HCT116 (cell line): ENCODE data around the gene LCE1C. TPM values are rescaled to one million over a fixed set of nuclear protein-coding genes. Genes with fewer than 3 reads are reported as not detected.

Experiments
- ATAC-seq: fragments of 200-7000 bp; cut with Tn5 transposase; 2 replicates; pipeline ENCODE4 v1.9.1; 2020; ENCODE audit warnings: mild to moderate bottlenecking, moderate library complexity
- BruUV-seq: library from RNA; stranded (reverse); fragments of 400-500 nt; replicated peaks from 2 replicates; lab custom pipeline; 2021; lab: Mats Ljungman, UMichigan
- CTCF ChIA-PET: fragments of 300-600 bp; sonication (Branson Sonifier 250); formaldehyde crosslinking; loops from one replicate; lab custom pipeline; 2021; ENCODE audit warnings: antibody characterized with exemption; lab: Charles Lee
- POLR2A ChIA-PET: fragments of 300-600, 350-600 bp; sonication (Branson Sonifier 250); formaldehyde crosslinking; loops from one replicate; lab custom pipeline; 2021; ENCODE audit warnings: antibody characterized with exemption; lab: Charles Lee
- RAD21 ChIA-PET, 2 experiments: fragments of 300-600 bp; sonication (Branson Sonifier 250); formaldehyde crosslinking; loops; one replicate each; lab custom pipeline; 2023; ENCODE audit warnings: low total read pairs in 2 of 2; ENCODE audit not compliant: uncharacterized antibody in 2 of 2, unreplicated experiment in 2 of 2, low non-redundant PET in 1 of 2; lab: Charles Lee
- DNase-seq: peaks from one replicate; pipeline ENCODE4 v3.0.0-alpha.2; 2010; ENCODE audit warnings: low read depth, low spot score
- H2AFZ ChIP-seq: fragments of 200-600 bp; shearing (Covaris generic), sonication (generic); 2 replicates; pipeline ENCODE4 v1.6.1; 2017; ENCODE audit warnings: low read depth, mixed run types, mixed read lengths, antibody characterized with exemption, low read length; ENCODE audit not compliant: poor library complexity, severe bottlenecking
- H3K27ac ChIP-seq: 2 replicates; pipeline ENCODE4 v1.5.1; 2012; ENCODE audit warnings: low read depth, low read length
- H3K27me3 ChIP-seq: fragments of 200-600 bp; sonication (generic); 2 replicates; pipeline ENCODE4 v1.6.1; 2016; ENCODE audit warnings: mixed run types, low read length, mixed read lengths; ENCODE audit not compliant: insufficient read depth
- H3K36me3 ChIP-seq, 2 experiments: fragments of 200-500 bp in 1 of 2; fragments of 200-600 bp in 1 of 2; sonication (Bioruptor generic) in 1 of 2; sonication (generic) in 1 of 2; 2 replicates each; pipeline versions ENCODE4 v1.5.1 to v1.6.1; 2014 to 2016; ENCODE audit warnings: low read length in 2 of 2, inconsistent platforms in 1 of 2, mixed read lengths in 1 of 2, mixed run types in 1 of 2; ENCODE audit not compliant: insufficient read depth in 2 of 2, control insufficient read depth in 1 of 2
- H3K4me1 ChIP-seq, 2 experiments: fragments of 200-600 bp in 1 of 2; sonication (generic) in 1 of 2; 2 replicates each; pipeline versions ENCODE4 v1.5.1 to v1.6.1; 2012 to 2017; ENCODE audit warnings: low read length in 2 of 2, inconsistent platforms in 1 of 2, mild to moderate bottlenecking in 1 of 2, mixed read lengths in 1 of 2, mixed run types in 1 of 2, moderate library complexity in 1 of 2; ENCODE audit not compliant: insufficient read depth in 2 of 2, control insufficient read depth in 1 of 2
- H3K4me2 ChIP-seq: fragments of 200-600 bp; sonication (generic); 2 replicates; pipeline ENCODE4 v1.6.1; 2017; ENCODE audit warnings: mixed run types, low read length, mixed read lengths
- H3K4me3 ChIP-seq, 2 experiments: fragments of 200-600 bp in 1 of 2; sonication (generic) in 1 of 2; replicated peaks in 1 of 2; 2 replicates each; pipeline ENCODE4 v1.5.1; 2011 to 2016; ENCODE audit warnings: low read length in 2 of 2, control low read depth in 1 of 2, low read depth in 1 of 2, mild to moderate bottlenecking in 1 of 2, mixed read lengths in 1 of 2, mixed run types in 1 of 2
- H3K79me2 ChIP-seq: fragments of 200-600 bp; sonication (generic); 2 replicates; pipeline ENCODE4 v1.6.1; 2017; ENCODE audit warnings: mild to moderate bottlenecking, mixed run types, low read length, moderate library complexity, mixed read lengths; ENCODE audit not compliant: insufficient read depth
- H3K9ac ChIP-seq: fragments of 200-600 bp; sonication (generic); 2 replicates; pipeline ENCODE4 v1.6.1; 2016; ENCODE audit warnings: low read length, mixed read lengths
- H3K9me2 ChIP-seq: fragments of 200-600 bp; sonication (generic), shearing (Covaris generic); 2 replicates; pipeline ENCODE4 v1.6.1; 2017; ENCODE audit warnings: mixed run types, mild to moderate bottlenecking, moderate library complexity; ENCODE audit not compliant: insufficient read depth
- H3K9me3 ChIP-seq, 2 experiments: fragments of 200-500 bp in 1 of 2; fragments of 200-600 bp in 1 of 2; sonication (Bioruptor generic) in 1 of 2; sonication (generic) in 1 of 2; 2 replicates each; pipeline ENCODE4 v1.6.1; 2014 to 2017; ENCODE audit warnings: low read length in 2 of 2, mixed read lengths in 2 of 2, inconsistent platforms in 1 of 2, low read depth in 1 of 2, mild to moderate bottlenecking in 1 of 2, mixed run types in 1 of 2, moderate library complexity in 1 of 2; ENCODE audit not compliant: control insufficient read depth in 1 of 2, insufficient read depth in 1 of 2
- H4K20me1 ChIP-seq: fragments of 200-600 bp; sonication (generic), shearing (Covaris generic); 2 replicates; pipeline ENCODE4 v1.6.1; 2017; ENCODE audit warnings: mixed run types, mild to moderate bottlenecking, moderate library complexity; ENCODE audit not compliant: insufficient read depth
- CBX3 ChIP-seq: IDR thresholded peaks from 2 replicates; pipeline ENCODE4 v1.6.1; 2012; ENCODE audit warnings: low read depth
- CEBPB ChIP-seq: IDR thresholded peaks from 2 replicates; pipeline ENCODE4 v1.6.1; 2012; ENCODE audit warnings: low read depth
- EGR1 ChIP-seq: IDR thresholded peaks from 2 replicates; pipeline ENCODE4 v1.6.1; 2012; ENCODE audit warnings: low read depth
- EZH2 ChIP-seq: fragments of 200-600 bp; sonication (generic); IDR thresholded peaks from 2 replicates; pipeline ENCODE4 v1.6.1; 2017; ENCODE audit warnings: antibody characterized with exemption, mixed run types
- EZH2phosphoT487 ChIP-seq: fragments of 200-600 bp; IDR thresholded peaks from 2 replicates; pipeline ENCODE4 v1.6.1; 2018; ENCODE audit warnings: antibody characterized with exemption, borderline replicate concordance
- FOSL1 ChIP-seq: IDR thresholded peaks from 2 replicates; pipeline ENCODE4 v1.6.1; 2012; ENCODE audit warnings: low read depth
- JUND ChIP-seq: IDR thresholded peaks from 2 replicates; pipeline ENCODE4 v1.6.1; 2012
- POLR2A ChIP-seq: IDR thresholded peaks from 2 replicates; pipeline ENCODE4 v1.7.0; 2011; ENCODE audit warnings: borderline replicate concordance; ENCODE audit not compliant: insufficient read depth, insufficient read length; ENCODE audit errors: extremely low read depth
- POLR2AphosphoS5 ChIP-seq: IDR thresholded peaks from 2 replicates; pipeline ENCODE4 v1.6.1; 2011; ENCODE audit warnings: mild to moderate bottlenecking, low read depth, low read length, moderate library complexity
- RAD21 ChIP-seq: IDR thresholded peaks from 2 replicates; pipeline ENCODE4 v1.6.1; 2012; ENCODE audit warnings: low read depth, mild to moderate bottlenecking
- SIN3A ChIP-seq: IDR thresholded peaks from 2 replicates; pipeline ENCODE4 v1.6.1; 2012; ENCODE audit warnings: low read depth
- SP1 ChIP-seq: IDR thresholded peaks from 2 replicates; pipeline ENCODE4 v1.6.1; 2012; ENCODE audit warnings: low read depth
- SRF ChIP-seq: IDR thresholded peaks from 2 replicates; pipeline ENCODE4 v1.6.1; 2012; ENCODE audit warnings: low read depth
- YY1 ChIP-seq: IDR thresholded peaks from 2 replicates; pipeline ENCODE4 v1.6.1; 2011; ENCODE audit warnings: low read length, low read depth, moderate library complexity, mild to moderate bottlenecking; ENCODE audit not compliant: insufficient replicate concordance; ENCODE audit errors: extremely low read depth
- ZFX ChIP-seq: fragments of 450-650 bp; IDR thresholded peaks from 2 replicates; pipeline ENCODE4 v1.6.1; 2017
- intact Hi-C: fragments of 100-400 bp; cut with micrococcal nuclease; formaldehyde crosslinking; loops from 2 replicates; pipeline ENCODE4 v1.10.0; 2022
- total RNA-seq: library from RNA; stranded (reverse); gene quantifications from one replicate; pipeline ENCODE4 v1.2.1, GENCODE V29; 2021; ENCODE audit not compliant: unreplicated experiment
- TF ChIP-seq, protein P1 (sequence below): IDR thresholded peaks from 2 replicates; pipeline ENCODE4 v1.6.1; 2012
- TF ChIP-seq, protein P2 (sequence below): IDR thresholded peaks from 2 replicates; pipeline ENCODE4 v1.6.1; 2012; ENCODE audit warnings: low read depth
- TF ChIP-seq, protein P3 (sequence below): IDR thresholded peaks from 2 replicates; pipeline ENCODE4 v1.6.1; 2012
- TF ChIP-seq, protein P4 (sequence below): IDR thresholded peaks from 2 replicates; pipeline ENCODE4 v1.6.1; 2011; ENCODE audit warnings: mild to moderate bottlenecking, low read length, moderate library complexity; ENCODE audit not compliant: insufficient replicate concordance; ENCODE audit errors: extremely low read depth

LCE1C gene
- total RNA-seq, 1 experiment from 2014 or later, result not detected

DNA sequence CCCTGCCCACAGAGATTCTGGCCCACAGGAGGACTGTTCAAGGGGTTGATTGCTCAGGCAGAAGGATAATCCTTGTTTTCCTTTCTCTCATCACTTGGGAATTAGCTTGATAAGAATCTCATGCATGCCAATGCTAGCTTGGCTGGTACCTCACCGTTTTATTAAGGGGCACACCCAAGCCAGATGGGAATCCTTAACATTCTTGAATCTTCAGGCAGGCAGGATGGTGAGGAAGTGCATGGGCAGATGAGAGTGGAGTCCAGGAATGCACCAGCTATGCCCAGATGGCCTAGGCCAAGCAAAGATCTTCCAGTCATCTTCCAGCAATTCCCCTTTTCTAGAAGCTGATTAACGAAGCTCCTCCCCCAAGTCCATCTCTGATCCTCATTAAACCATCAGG is 49.2 kb upstream of the LCE1C start:
- H3K4me2 ChIP-seq, result no peak overlapping the region
- H3K9me2 ChIP-seq, result no peaks in the 10 kb centered on the region
- TF ChIP-seq, protein P1, sequence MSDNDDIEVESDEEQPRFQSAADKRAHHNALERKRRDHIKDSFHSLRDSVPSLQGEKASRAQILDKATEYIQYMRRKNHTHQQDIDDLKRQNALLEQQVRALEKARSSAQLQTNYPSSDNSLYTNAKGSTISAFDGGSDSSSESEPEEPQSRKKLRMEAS, result no peak
- TF ChIP-seq SRF, result no peak
- no peak for TF ChIP-seq CBX3
- no peak for TF ChIP-seq ZFX
- TF ChIP-seq FOSL1, result no peak
- no peak for TF ChIP-seq SP1
- TF ChIP-seq, protein P2, sequence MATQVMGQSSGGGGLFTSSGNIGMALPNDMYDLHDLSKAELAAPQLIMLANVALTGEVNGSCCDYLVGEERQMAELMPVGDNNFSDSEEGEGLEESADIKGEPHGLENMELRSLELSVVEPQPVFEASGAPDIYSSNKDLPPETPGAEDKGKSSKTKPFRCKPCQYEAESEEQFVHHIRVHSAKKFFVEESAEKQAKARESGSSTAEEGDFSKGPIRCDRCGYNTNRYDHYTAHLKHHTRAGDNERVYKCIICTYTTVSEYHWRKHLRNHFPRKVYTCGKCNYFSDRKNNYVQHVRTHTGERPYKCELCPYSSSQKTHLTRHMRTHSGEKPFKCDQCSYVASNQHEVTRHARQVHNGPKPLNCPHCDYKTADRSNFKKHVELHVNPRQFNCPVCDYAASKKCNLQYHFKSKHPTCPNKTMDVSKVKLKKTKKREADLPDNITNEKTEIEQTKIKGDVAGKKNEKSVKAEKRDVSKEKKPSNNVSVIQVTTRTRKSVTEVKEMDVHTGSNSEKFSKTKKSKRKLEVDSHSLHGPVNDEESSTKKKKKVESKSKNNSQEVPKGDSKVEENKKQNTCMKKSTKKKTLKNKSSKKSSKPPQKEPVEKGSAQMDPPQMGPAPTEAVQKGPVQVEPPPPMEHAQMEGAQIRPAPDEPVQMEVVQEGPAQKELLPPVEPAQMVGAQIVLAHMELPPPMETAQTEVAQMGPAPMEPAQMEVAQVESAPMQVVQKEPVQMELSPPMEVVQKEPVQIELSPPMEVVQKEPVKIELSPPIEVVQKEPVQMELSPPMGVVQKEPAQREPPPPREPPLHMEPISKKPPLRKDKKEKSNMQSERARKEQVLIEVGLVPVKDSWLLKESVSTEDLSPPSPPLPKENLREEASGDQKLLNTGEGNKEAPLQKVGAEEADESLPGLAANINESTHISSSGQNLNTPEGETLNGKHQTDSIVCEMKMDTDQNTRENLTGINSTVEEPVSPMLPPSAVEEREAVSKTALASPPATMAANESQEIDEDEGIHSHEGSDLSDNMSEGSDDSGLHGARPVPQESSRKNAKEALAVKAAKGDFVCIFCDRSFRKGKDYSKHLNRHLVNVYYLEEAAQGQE, result no peak
- no peak for TF ChIP-seq YY1
- TF ChIP-seq CEBPB, result no peak
- TF ChIP-seq EZH2, result no peak
- TF ChIP-seq, protein P3, sequence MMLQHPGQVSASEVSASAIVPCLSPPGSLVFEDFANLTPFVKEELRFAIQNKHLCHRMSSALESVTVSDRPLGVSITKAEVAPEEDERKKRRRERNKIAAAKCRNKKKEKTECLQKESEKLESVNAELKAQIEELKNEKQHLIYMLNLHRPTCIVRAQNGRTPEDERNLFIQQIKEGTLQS, result no peak
- TF ChIP-seq POLR2A, result no peak
- TF ChIP-seq RAD21, result no peak
- TF ChIP-seq SIN3A, result no peak
- TF ChIP-seq EZH2phosphoT487, result no peak
- TF ChIP-seq JUND, result no peak
- no peak for TF ChIP-seq POLR2AphosphoS5
- TF ChIP-seq, protein P4, sequence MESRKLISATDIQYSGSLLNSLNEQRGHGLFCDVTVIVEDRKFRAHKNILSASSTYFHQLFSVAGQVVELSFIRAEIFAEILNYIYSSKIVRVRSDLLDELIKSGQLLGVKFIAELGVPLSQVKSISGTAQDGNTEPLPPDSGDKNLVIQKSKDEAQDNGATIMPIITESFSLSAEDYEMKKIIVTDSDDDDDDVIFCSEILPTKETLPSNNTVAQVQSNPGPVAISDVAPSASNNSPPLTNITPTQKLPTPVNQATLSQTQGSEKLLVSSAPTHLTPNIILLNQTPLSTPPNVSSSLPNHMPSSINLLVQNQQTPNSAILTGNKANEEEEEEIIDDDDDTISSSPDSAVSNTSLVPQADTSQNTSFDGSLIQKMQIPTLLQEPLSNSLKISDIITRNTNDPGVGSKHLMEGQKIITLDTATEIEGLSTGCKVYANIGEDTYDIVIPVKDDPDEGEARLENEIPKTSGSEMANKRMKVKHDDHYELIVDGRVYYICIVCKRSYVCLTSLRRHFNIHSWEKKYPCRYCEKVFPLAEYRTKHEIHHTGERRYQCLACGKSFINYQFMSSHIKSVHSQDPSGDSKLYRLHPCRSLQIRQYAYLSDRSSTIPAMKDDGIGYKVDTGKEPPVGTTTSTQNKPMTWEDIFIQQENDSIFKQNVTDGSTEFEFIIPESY, result no peak
- no peak for TF ChIP-seq EGR1
- ATAC-seq, result no peak
- ChIA-PET POLR2A (no interaction called here), RAD21 (no interaction called here), CTCF (interaction anchor here (1.8 kb wide), 1 partner anchor 15 kb away, joined by 4 read pairs; no protein-coding TSS in a partner anchor)
- peaks cover 7% of the 10 kb centered on the region; the same call in 1 of the 2 replicates for H3K27me3 ChIP-seq
- H3K79me2 ChIP-seq, result no peaks in the 10 kb centered on the region
- DNase-seq, result no peak
- H3K27ac ChIP-seq, result no peak overlapping the region
- H3K36me3 ChIP-seq, result no peaks in the 10 kb centered on the region
- intact Hi-C loops, result no loop called here
- H3K9me3 ChIP-seq, result no peaks in the 10 kb centered on the region
- H3K4me1 ChIP-seq, result no peaks in the 10 kb centered on the region
- no peaks in the 10 kb centered on the region for H4K20me1 ChIP-seq
- H3K4me3 ChIP-seq, result no peak overlapping the region
- no TSS peak for BruUV-seq
- no peak overlapping the region for H3K9ac ChIP-seq
- no peak overlapping the region for H2AFZ ChIP-seq
